IMR-90 (cell line): Measurements from ENCODE around the gene TMEM238. TPM values are rescaled to one million over a fixed set of nuclear protein-coding genes. Genes with fewer than 3 reads are reported as not detected.
A peak's percentile ranks its signal among the peaks of the same experiment; 100 is the strongest.

Experiments
- ATAC-seq: fragments of 200-7000 bp; cut with Tn5 transposase; 2 replicates; pipeline ENCODE4 v1.9.1; 2020; ENCODE audit warnings: low read depth, mild to moderate bottlenecking, moderate library complexity
- BruUV-seq: library from RNA; stranded (reverse); fragments of 400-500 nt; replicated peaks from 2 replicates; lab custom pipeline; 2021; lab: Mats Ljungman, UMichigan
- CTCF ChIA-PET: fragments of 300-600 bp; formaldehyde crosslinking; extraction: SDS; loops from one replicate; lab custom pipeline; 2021; ENCODE audit warnings: antibody characterized with exemption; lab: Yijun Ruan, JAX
- POLR2A ChIA-PET: fragments of 300-600 bp; sonication (Branson Sonifier 250); formaldehyde crosslinking; loops from one replicate; lab custom pipeline; 2022; ENCODE audit warnings: antibody characterized with exemption; ENCODE audit not compliant: unreplicated experiment; lab: Charles Lee
- DNase-seq: peaks from one replicate; pipeline ENCODE4 v3.0.0; 2013
- H2AFZ ChIP-seq: replicated peaks from 2 replicates; pipeline ENCODE3; 2013; ENCODE audit warnings: low read length, mild to moderate bottlenecking; ENCODE audit not compliant: poor library complexity
- H2AK5ac ChIP-seq: 2 replicates; pipeline ENCODE4 v1.6.1; 2013; ENCODE audit warnings: low read depth, low read length, inconsistent platforms
- H2AK9ac ChIP-seq: replicated peaks from 2 replicates; pipeline ENCODE3; 2013; ENCODE audit warnings: mild to moderate bottlenecking, low read depth, low read length, moderate library complexity; ENCODE audit not compliant: poor library complexity
- H2BK120ac ChIP-seq: 2 replicates; pipeline ENCODE4 v1.6.1; 2013; ENCODE audit warnings: low read depth, low read length, inconsistent platforms
- H2BK15ac ChIP-seq: 3 replicates; pipeline ENCODE4 v1.6.1; 2013; ENCODE audit warnings: low read depth, low read length, inconsistent platforms
- H2BK20ac ChIP-seq: 2 replicates; pipeline ENCODE4 v1.6.1; 2013; ENCODE audit warnings: low read depth, mild to moderate bottlenecking, inconsistent platforms, low read length, moderate library complexity
- H2BK5ac ChIP-seq: 2 replicates; pipeline ENCODE4 v1.6.1; 2013; ENCODE audit warnings: mild to moderate bottlenecking, low read depth, low read length, inconsistent platforms; ENCODE audit not compliant: poor library complexity, severe bottlenecking
- H3K14ac ChIP-seq: replicated peaks from 2 replicates; pipeline ENCODE4 v1.6.1; 2013; ENCODE audit warnings: low read depth, low read length, inconsistent platforms
- H3K18ac ChIP-seq: 2 replicates; pipeline ENCODE4 v1.6.1; 2013; ENCODE audit warnings: low read depth, low read length, control low read depth
- H3K23ac ChIP-seq: 2 replicates; pipeline ENCODE4 v1.6.1; 2013; ENCODE audit warnings: low read depth, low read length, inconsistent platforms
- H3K27ac ChIP-seq: 2 replicates; pipeline ENCODE4 v1.5.1; 2013; ENCODE audit warnings: mild to moderate bottlenecking, control low read depth, low read length; ENCODE audit not compliant: insufficient read depth
- H3K27me3 ChIP-seq: 2 replicates; pipeline ENCODE4 v1.6.1; 2013; ENCODE audit warnings: low read length; ENCODE audit not compliant: control insufficient read depth, insufficient read depth
- H3K36me3 ChIP-seq: 2 replicates; pipeline ENCODE4 v1.6.1; 2013; ENCODE audit warnings: low read length, mixed read lengths; ENCODE audit not compliant: control insufficient read depth, insufficient read depth
- H3K4ac ChIP-seq: 2 replicates; pipeline ENCODE4 v1.6.1; 2013; ENCODE audit warnings: low read depth, low read length, inconsistent platforms
- H3K4me1 ChIP-seq: 2 replicates; pipeline ENCODE4 v1.6.1; 2013; ENCODE audit warnings: low read length, mixed read lengths; ENCODE audit not compliant: control insufficient read depth, insufficient read depth
- H3K4me2 ChIP-seq: 2 replicates; pipeline ENCODE4 v1.6.1; 2013; ENCODE audit warnings: low read depth, mild to moderate bottlenecking, control low read depth, low read length, moderate library complexity
- H3K4me3 ChIP-seq: 2 replicates; pipeline ENCODE4 v1.5.1; 2013; ENCODE audit warnings: low read depth, mild to moderate bottlenecking, control low read depth, low read length, moderate library complexity; ENCODE audit not compliant: insufficient read depth
- H3K56ac ChIP-seq: 2 replicates; pipeline ENCODE4 v1.6.1; 2013; ENCODE audit warnings: low read length, inconsistent platforms; ENCODE audit not compliant: insufficient read depth; ENCODE audit errors: extremely low read depth
- H3K79me1 ChIP-seq, 2 experiments: 2 replicates each; pipeline ENCODE4 v1.6.1; 2013; ENCODE audit warnings: low read length in 2 of 2, inconsistent platforms in 1 of 2, low read depth in 1 of 2
- H3K9ac ChIP-seq: 2 replicates; pipeline ENCODE4 v1.6.1; 2013; ENCODE audit warnings: low read depth, low read length, control low read depth
- H3K9me1 ChIP-seq: 2 replicates; pipeline ENCODE4 v1.6.1; 2013; ENCODE audit warnings: low read length, inconsistent platforms; ENCODE audit not compliant: insufficient read depth
- H3K9me3 ChIP-seq: 2 replicates; pipeline ENCODE4 v1.6.1; 2013; ENCODE audit warnings: low read length; ENCODE audit not compliant: control insufficient read depth, insufficient read depth
- H4K20me1 ChIP-seq: 2 replicates; pipeline ENCODE4 v1.6.1; 2013; ENCODE audit warnings: low read length, inconsistent platforms; ENCODE audit not compliant: insufficient read depth
- H4K5ac ChIP-seq: 2 replicates; pipeline ENCODE4 v1.6.1; 2013; ENCODE audit warnings: mild to moderate bottlenecking, low read depth, low read length, control low read depth
- H4K8ac ChIP-seq, 2 experiments: 2 replicates each; pipeline ENCODE4 v1.6.1; 2013; ENCODE audit warnings: low read depth in 2 of 2, low read length in 2 of 2, control low read depth in 1 of 2, inconsistent platforms in 1 of 2
- H4K91ac ChIP-seq: 2 replicates; pipeline ENCODE4 v1.6.1; 2013; ENCODE audit warnings: low read depth, low read length, inconsistent platforms; ENCODE audit not compliant: insufficient read depth
- CHD1 ChIP-seq: IDR thresholded peaks from 2 replicates; pipeline ENCODE4 v1.6.1; 2012; ENCODE audit warnings: low read depth, low read length, improper control_type of control experiment
- POLR2A ChIP-seq: IDR thresholded peaks from 2 replicates; pipeline ENCODE4 v1.6.1; 2012; ENCODE audit warnings: mild to moderate bottlenecking, low read depth, low read length
- WGBS, 2 experiments: methylation state at CpG; one replicate each; pipeline versions ENCODE4 v1.1.5 to v1.1.7; 2013; ENCODE audit warnings: missing lambda C conversion rate in 2 of 2; ENCODE audit not compliant: insufficient read length in 1 of 2; ENCODE audit errors: extremely low coverage in 2 of 2; 5-methylcytosine and 5-hydroxymethylcytosine counted together
- dilution Hi-C: fragments of 300-500 bp; cut with HindIII; formaldehyde crosslinking; loops from one replicate; pipeline ENCODE4 v1.14.3; 2018; ENCODE audit warnings: low sequenced_read_pairs; ENCODE audit not compliant: unreplicated experiment
- in situ Hi-C: fragments of 300-500 bp; cut with MboI; formaldehyde crosslinking; loops from 3 replicates; pipeline ENCODE4 v1.14.3; 2019; ENCODE audit warnings: low sequenced_read_pairs, inconsistent platforms, mixed read lengths
- intact Hi-C: fragments of 100-400 bp; cut with micrococcal nuclease; formaldehyde crosslinking; loops from 2 replicates; pipeline ENCODE4 v1.10.0; 2022
- polyA plus RNA-seq, 3 experiments: library from polyadenylated mRNA; depleted of rRNA; stranded (reverse); fragments of >200 nt; gene quantifications; 2 replicates each; pipeline ENCODE4 v1.2.3, GENCODE V29; 2012; ENCODE audit warnings: low replicate concordance in 1 of 3
- total RNA-seq: library from RNA; depleted of rRNA; stranded (reverse); fragments of >200 nt; gene quantifications from 2 replicates; pipeline ENCODE4 v1.2.3, GENCODE V29; 2012

TMEM238 gene
- total and polyA plus RNA-seq, 2 of the 4 experiments (the other 2 are of a cell fraction) = not detected

DNA sequence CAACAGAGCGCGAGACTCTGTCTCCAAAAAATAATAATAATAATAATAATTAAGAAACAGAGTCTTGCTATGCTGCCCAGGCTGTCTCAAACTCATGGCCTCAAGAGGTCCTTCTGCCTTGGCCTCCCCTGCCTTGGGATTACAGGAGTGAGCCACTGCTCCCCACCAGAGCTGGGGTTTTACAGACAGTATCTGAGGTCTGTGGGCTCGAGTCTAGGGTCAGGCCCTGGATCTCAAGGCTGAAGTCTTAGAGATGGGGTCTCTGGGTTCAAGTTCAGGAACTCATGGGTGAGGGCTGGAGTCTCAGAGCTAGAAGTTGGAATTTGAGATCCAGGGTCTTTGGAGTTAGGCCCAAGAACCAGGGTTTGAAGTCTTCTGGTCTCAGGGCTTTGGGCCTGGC is 17.3 kb downstream of the TMEM238 start:
- Histone ChIP-seq H3K9me3 (no peaks in the 10 kb centered on the region), H2AK9ac (no peak overlapping the region), H4K8ac (no peak overlapping the region), H3K36me3 (peaks cover 26% of the 10 kb centered on the region), H3K9me1 (peaks cover 4% of the 10 kb centered on the region; the same call in 1 of the 2 replicates), H3K27ac (no peak overlapping the region; the same call in 1 of the 2 replicates), H2BK20ac (no peak overlapping the region), H3K4me3 (no peak overlapping the region), H3K4me1 (peaks cover 16% of the 10 kb centered on the region), H4K20me1 (peaks cover 59% of the 10 kb centered on the region), H3K4ac (no peak overlapping the region), H2BK120ac (no peak overlapping the region), H3K56ac (no peak overlapping the region), H3K4me2 (no peak overlapping the region), H3K23ac (peak overlapping the region; percentile 33; the same call in 1 of the 2 replicates), H2BK15ac (no peak overlapping the region), H4K5ac (no peak overlapping the region), H3K27me3 (no peaks in the 10 kb centered on the region), H4K91ac (no peak overlapping the region), H3K79me1 (peaks cover 0 to 37% of the 10 kb centered on the region in 2 experiments; a peak in 3 of 4 replicates), H2BK5ac (no peak overlapping the region), H3K14ac (no peak overlapping the region), H2AFZ (no peak overlapping the region), H3K18ac (no peak overlapping the region), H2AK5ac (no peak overlapping the region), H3K9ac (peak overlapping the region; percentile 30; the same call in 1 of the 2 replicates)
- WGBS, 2 experiments = 80% methylated on average over 1 of the region's 3 CpGs; no CpG with 5 or more reads in 1 of the 2 experiments
- POLR2A ChIA-PET = interaction anchor here (0.5 kb wide), 1 partner anchor 26 kb away, joined by 3 read pairs; no protein-coding TSS in a partner anchor
- ATAC-seq = no peak
- BruUV-seq = TSS peak; percentile 34
- dilution Hi-C loops (no loop called here), intact Hi-C loops (no loop called here), in situ Hi-C loops (no loop called here)
- CTCF ChIA-PET = no interaction called here
- TF ChIP-seq POLR2A (peak; percentile 77), CHD1 (no peak)
- DNase-seq = no peak
